Activated naive CD8-positive, alpha-beta T cell treated with anti-CD3 and anti-CD28 coated beads for 36 hours (primary cell): ENCODE results near the gene MAP2K3. TPM values are rescaled to one million over a fixed set of nuclear protein-coding genes. Genes with fewer than 3 reads are reported as not detected.

ENCODE experiments used
- DNase-seq: peaks from one replicate; pipeline ENCODE4 v3.0.0; 2021
- H3K27ac Mint-ChIP-seq: one replicate; pipeline ENCODE4 v1.8.0; 2022; ENCODE audit warnings: mild to moderate bottlenecking, moderate library complexity, mixed read lengths
- H3K27me3 Mint-ChIP-seq: one replicate; pipeline ENCODE4 v1.8.0; 2022; ENCODE audit warnings: mild to moderate bottlenecking, mixed read lengths
- H3K36me3 Mint-ChIP-seq: one replicate; pipeline ENCODE4 v1.8.0; 2021; ENCODE audit warnings: mild to moderate bottlenecking, mixed read lengths
- H3K4me1 Mint-ChIP-seq: one replicate; pipeline ENCODE4 v1.8.0; 2021; ENCODE audit warnings: mixed read lengths
- H3K4me3 Mint-ChIP-seq: one replicate; pipeline ENCODE4 v1.8.0; 2022; ENCODE audit warnings: mild to moderate bottlenecking, moderate library complexity, mixed read lengths
- H3K9me3 Mint-ChIP-seq: one replicate; pipeline ENCODE4 v1.8.0; 2022; ENCODE audit warnings: mixed read lengths
- total RNA-seq, 2 experiments: library from RNA; stranded (reverse); gene quantifications; one replicate each; pipeline ENCODE4 v1.2.3, GENCODE V29; 2021

Gene MAP2K3
- total RNA-seq, 2 experiments from 2014 or later = 136 to 139 TPM

GRCh38 chr17:21362331-21362931 lies 77.9 kb downstream of the MAP2K3 start:
- no peaks in the 10 kb centered on the region for H3K9me3 Mint-ChIP-seq
- DNase-seq = no peak
- no peak overlapping the region for H3K4me3 Mint-ChIP-seq
- H3K4me1 Mint-ChIP-seq = no peaks in the 10 kb centered on the region
- H3K36me3 Mint-ChIP-seq = no peaks in the 10 kb centered on the region
- H3K27ac Mint-ChIP-seq = no peak overlapping the region
- no peaks in the 10 kb centered on the region for H3K27me3 Mint-ChIP-seq

- no peaks in the 10 kb centered on the region for H3K4me1 Mint-ChIP-seq
- DNase-seq = no peak
- H3K27me3 Mint-ChIP-seq = no peaks in the 10 kb centered on the region
- H3K4me3 Mint-ChIP-seq = no peak overlapping the region
- no peak overlapping the region for H3K27ac Mint-ChIP-seq
- H3K9me3 Mint-ChIP-seq = no peaks in the 10 kb centered on the region
- no peaks in the 10 kb centered on the region for H3K36me3 Mint-ChIP-seq
These were observed 79.5 kb downstream of the MAP2K3 start for GRCh38 chr17:21363776-21364642.

Other genes with a start within 250 kb of the MAP2K3 start
- gene USP22, start 241.7 kb upstream of the MAP2K3 start, total RNA-seq = 100 to 1,000 TPM; 178 to 183 TPM
- 10 to 100 TPM; 19.2 to 20.3 TPM for gene DHRS7B, start 157.7 kb upstream of the MAP2K3 start, total RNA-seq
- 10 to 100 TPM; 28.3 to 29.8 TPM for gene TMEM11, start 70.5 kb upstream of the MAP2K3 start, total RNA-seq
- gene NATD1, start 31.3 kb upstream of the MAP2K3 start, total RNA-seq = 1 to 10 TPM in 1 of 2 experiments, under 1 TPM in 1; 0.90 to 1.1 TPM
- not detected for gene KCNJ12, start 91.6 kb downstream of the MAP2K3 start, total RNA-seq